Neural cell (in vitro differentiated cells): ENCODE data around the gene SLC16A3. TPM values are rescaled to one million over a fixed set of nuclear protein-coding genes. Genes with fewer than 3 reads are reported as not detected.

Experiments
- H2AFZ ChIP-seq: fragments of 200-600, 300-800 bp; sonication (generic), shearing (Covaris generic); 2 replicates; pipeline ENCODE4 v1.6.0; 2014; ENCODE audit warnings: low read depth, mild to moderate bottlenecking, antibody characterized with exemption, low read length, moderate library complexity
- H3F3A ChIP-seq: fragments of 200-600 bp; shearing (Covaris generic); 2 replicates; pipeline ENCODE4 v1.6.1; 2016; ENCODE audit warnings: mild to moderate bottlenecking, moderate library complexity, mixed read lengths, antibody characterized with exemption, low read length; ENCODE audit not compliant: insufficient read depth, poor library complexity, severe bottlenecking
- H3K27ac ChIP-seq: fragments of 200-600, 300-800 bp; sonication (generic), shearing (Covaris generic); 2 replicates; pipeline ENCODE4 v1.5.1; 2014; ENCODE audit warnings: mild to moderate bottlenecking, low read length, moderate library complexity
- H3K27me3 ChIP-seq: fragments of 300-800, 200-600 bp; sonication (generic), shearing (Covaris generic); 2 replicates; pipeline ENCODE4 v1.6.0; 2014; ENCODE audit warnings: mild to moderate bottlenecking, low read depth, low read length, moderate library complexity; ENCODE audit not compliant: insufficient read depth
- H3K36me3 ChIP-seq: fragments of 300-800, 200-600 bp; sonication (generic), shearing (Covaris generic); 2 replicates; pipeline ENCODE4 v1.5.1; 2014; ENCODE audit warnings: mild to moderate bottlenecking, antibody characterized with exemption, low read length, moderate library complexity; ENCODE audit not compliant: insufficient read depth
- H3K4me2 ChIP-seq: fragments of 300-800, 200-600 bp; sonication (generic), shearing (Covaris generic); 2 replicates; pipeline ENCODE4 v1.6.0; 2014; ENCODE audit warnings: mild to moderate bottlenecking, low read length
- H3K4me3 ChIP-seq: fragments of 300-800, 200-600 bp; sonication (generic), shearing (Covaris generic); 2 replicates; pipeline ENCODE4 v1.5.1; 2014; ENCODE audit warnings: mild to moderate bottlenecking, low read length, moderate library complexity
- H3K79me2 ChIP-seq: fragments of 200-600 bp; shearing (Covaris generic); replicated peaks from 2 replicates; pipeline ENCODE4 v1.6.0; 2014; ENCODE audit warnings: mild to moderate bottlenecking, low read length, moderate library complexity; ENCODE audit not compliant: insufficient read depth
- H3K9ac ChIP-seq: fragments of 300-800, 200-600 bp; sonication (generic), shearing (Covaris generic); 2 replicates; pipeline ENCODE4 v1.6.1; 2016; ENCODE audit warnings: mild to moderate bottlenecking, low read length, mixed read lengths
- H3K9me2 ChIP-seq: fragments of 200-600 bp; shearing (Covaris generic); 2 replicates; pipeline ENCODE4 v1.6.1; 2016; ENCODE audit warnings: mild to moderate bottlenecking, low read length, mixed read lengths; ENCODE audit not compliant: insufficient read depth
- H3K9me3 ChIP-seq: fragments of 200-600, 300-800 bp; sonication (generic), shearing (Covaris generic); 2 replicates; pipeline ENCODE4 v1.6.1; 2016; ENCODE audit warnings: mild to moderate bottlenecking, mixed run types, low read length, moderate library complexity, mixed read lengths
- H4K20me1 ChIP-seq: fragments of 200-600 bp; shearing (Covaris generic); 2 replicates; pipeline ENCODE4 v1.6.1; 2016; ENCODE audit warnings: mild to moderate bottlenecking, mixed run types; ENCODE audit not compliant: insufficient read depth
- EP300 ChIP-seq: fragments of 450-650 bp; conservative IDR thresholded peaks from 2 replicates; pipeline ENCODE4 v1.6.1; 2014; ENCODE audit warnings: antibody characterized with exemption, mild to moderate bottlenecking, moderate library complexity; ENCODE audit not compliant: poor library complexity, severe bottlenecking
- EZH2 ChIP-seq: fragments of 200-600, 300-800 bp; shearing (Covaris generic), sonication (generic); IDR thresholded peaks from 2 replicates; pipeline ENCODE4 v1.6.1; 2014; ENCODE audit warnings: antibody characterized with exemption, low read length, borderline replicate concordance, mild to moderate bottlenecking; ENCODE audit not compliant: insufficient read depth, poor library complexity, severe bottlenecking
- MXI1 ChIP-seq: fragments of 450-650 bp; conservative IDR thresholded peaks from 2 replicates; pipeline ENCODE4 v1.6.1; 2014; ENCODE audit warnings: antibody characterized with exemption, mild to moderate bottlenecking; ENCODE audit not compliant: poor library complexity, severe bottlenecking
- POLR2AphosphoS5 ChIP-seq: IDR thresholded peaks from 2 replicates; pipeline ENCODE4 v1.6.1; 2012
- RAD21 ChIP-seq: fragments of 450-650 bp; conservative IDR thresholded peaks from 2 replicates; pipeline ENCODE4 v1.6.1; 2014; ENCODE audit warnings: antibody characterized with exemption, mild to moderate bottlenecking, moderate library complexity
- SMC3 ChIP-seq: fragments of 450-650 bp; conservative IDR thresholded peaks from 2 replicates; pipeline ENCODE4 v1.6.1; 2014; ENCODE audit warnings: antibody characterized with exemption, mild to moderate bottlenecking, moderate library complexity; ENCODE audit not compliant: poor library complexity
- TAF1 ChIP-seq: IDR thresholded peaks from 2 replicates; pipeline ENCODE4 v1.6.1; 2012; ENCODE audit warnings: low read depth
- polyA plus RNA-seq: library from polyadenylated mRNA; depleted of rRNA; stranded (reverse); fragments of >200 nt; gene quantifications from 2 replicates; pipeline ENCODE4 v1.2.3, GENCODE V29; 2014
- TF ChIP-seq, protein P1 (sequence below): IDR thresholded peaks from 2 replicates; pipeline ENCODE4 v1.6.1; 2012; ENCODE audit warnings: borderline replicate concordance
- TF ChIP-seq, protein P2 (sequence below): fragments of 450-650 bp; IDR thresholded peaks from 2 replicates; pipeline ENCODE4 v1.5.1; 2014; ENCODE audit warnings: antibody characterized with exemption, mild to moderate bottlenecking, moderate library complexity; ENCODE audit not compliant: poor library complexity, severe bottlenecking

SLC16A3 gene
- polyA plus RNA-seq, 1 donor from 2014 or later = 0.56 TPM

DNA sequence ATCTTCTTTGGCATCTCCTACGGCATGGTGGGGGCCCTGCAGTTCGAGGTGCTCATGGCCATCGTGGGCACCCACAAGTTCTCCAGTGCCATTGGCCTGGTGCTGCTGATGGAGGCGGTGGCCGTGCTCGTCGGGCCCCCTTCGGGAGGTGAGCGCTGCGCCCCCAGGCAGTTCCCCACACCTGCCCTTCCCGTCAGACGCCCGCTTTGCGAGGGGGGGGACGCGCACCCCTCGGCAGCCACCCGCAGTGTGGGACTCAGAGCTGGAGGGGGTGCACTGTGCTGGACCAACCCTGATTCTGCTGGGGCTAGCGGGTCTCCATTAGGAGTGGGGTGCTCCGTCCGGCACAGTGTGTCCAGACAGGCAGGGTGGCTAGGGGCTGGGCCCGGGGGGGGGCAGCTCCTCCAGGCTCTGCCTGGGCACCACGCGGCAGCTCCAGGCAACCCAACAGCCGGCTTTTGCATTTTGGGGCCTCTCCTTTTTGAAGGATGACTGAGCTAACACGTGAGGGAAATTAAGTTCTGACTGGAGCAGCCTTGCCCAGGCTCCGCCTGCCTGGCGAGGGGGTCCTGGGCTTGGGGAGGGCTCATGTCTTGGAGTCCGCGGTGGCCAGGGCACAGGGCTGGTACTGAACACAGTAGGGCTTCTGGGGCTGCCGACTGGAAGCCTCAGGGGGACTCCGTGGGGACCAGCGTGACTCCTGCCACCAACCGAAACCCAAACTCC lies 9.1 kb downstream of the SLC16A3 start:
- H3K4me3 ChIP-seq = no peak overlapping the region
- TF ChIP-seq, protein P1, sequence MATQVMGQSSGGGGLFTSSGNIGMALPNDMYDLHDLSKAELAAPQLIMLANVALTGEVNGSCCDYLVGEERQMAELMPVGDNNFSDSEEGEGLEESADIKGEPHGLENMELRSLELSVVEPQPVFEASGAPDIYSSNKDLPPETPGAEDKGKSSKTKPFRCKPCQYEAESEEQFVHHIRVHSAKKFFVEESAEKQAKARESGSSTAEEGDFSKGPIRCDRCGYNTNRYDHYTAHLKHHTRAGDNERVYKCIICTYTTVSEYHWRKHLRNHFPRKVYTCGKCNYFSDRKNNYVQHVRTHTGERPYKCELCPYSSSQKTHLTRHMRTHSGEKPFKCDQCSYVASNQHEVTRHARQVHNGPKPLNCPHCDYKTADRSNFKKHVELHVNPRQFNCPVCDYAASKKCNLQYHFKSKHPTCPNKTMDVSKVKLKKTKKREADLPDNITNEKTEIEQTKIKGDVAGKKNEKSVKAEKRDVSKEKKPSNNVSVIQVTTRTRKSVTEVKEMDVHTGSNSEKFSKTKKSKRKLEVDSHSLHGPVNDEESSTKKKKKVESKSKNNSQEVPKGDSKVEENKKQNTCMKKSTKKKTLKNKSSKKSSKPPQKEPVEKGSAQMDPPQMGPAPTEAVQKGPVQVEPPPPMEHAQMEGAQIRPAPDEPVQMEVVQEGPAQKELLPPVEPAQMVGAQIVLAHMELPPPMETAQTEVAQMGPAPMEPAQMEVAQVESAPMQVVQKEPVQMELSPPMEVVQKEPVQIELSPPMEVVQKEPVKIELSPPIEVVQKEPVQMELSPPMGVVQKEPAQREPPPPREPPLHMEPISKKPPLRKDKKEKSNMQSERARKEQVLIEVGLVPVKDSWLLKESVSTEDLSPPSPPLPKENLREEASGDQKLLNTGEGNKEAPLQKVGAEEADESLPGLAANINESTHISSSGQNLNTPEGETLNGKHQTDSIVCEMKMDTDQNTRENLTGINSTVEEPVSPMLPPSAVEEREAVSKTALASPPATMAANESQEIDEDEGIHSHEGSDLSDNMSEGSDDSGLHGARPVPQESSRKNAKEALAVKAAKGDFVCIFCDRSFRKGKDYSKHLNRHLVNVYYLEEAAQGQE = no peak
- no peak for TF ChIP-seq RAD21
- no peak for TF ChIP-seq POLR2AphosphoS5
- TF ChIP-seq TAF1 = no peak
- TF ChIP-seq, protein P2, sequence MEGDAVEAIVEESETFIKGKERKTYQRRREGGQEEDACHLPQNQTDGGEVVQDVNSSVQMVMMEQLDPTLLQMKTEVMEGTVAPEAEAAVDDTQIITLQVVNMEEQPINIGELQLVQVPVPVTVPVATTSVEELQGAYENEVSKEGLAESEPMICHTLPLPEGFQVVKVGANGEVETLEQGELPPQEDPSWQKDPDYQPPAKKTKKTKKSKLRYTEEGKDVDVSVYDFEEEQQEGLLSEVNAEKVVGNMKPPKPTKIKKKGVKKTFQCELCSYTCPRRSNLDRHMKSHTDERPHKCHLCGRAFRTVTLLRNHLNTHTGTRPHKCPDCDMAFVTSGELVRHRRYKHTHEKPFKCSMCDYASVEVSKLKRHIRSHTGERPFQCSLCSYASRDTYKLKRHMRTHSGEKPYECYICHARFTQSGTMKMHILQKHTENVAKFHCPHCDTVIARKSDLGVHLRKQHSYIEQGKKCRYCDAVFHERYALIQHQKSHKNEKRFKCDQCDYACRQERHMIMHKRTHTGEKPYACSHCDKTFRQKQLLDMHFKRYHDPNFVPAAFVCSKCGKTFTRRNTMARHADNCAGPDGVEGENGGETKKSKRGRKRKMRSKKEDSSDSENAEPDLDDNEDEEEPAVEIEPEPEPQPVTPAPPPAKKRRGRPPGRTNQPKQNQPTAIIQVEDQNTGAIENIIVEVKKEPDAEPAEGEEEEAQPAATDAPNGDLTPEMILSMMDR = no peak
- no peak for TF ChIP-seq MXI1
- no peak for TF ChIP-seq EZH2
- no peak for TF ChIP-seq EP300
- no peak for TF ChIP-seq SMC3
- no peaks in the 10 kb centered on the region for H3F3A ChIP-seq
- no peaks in the 10 kb centered on the region for H3K27me3 ChIP-seq
- no peaks in the 10 kb centered on the region for H3K36me3 ChIP-seq
- no peaks in the 10 kb centered on the region for H3K9me3 ChIP-seq
- H3K27ac ChIP-seq = no peak overlapping the region
- H4K20me1 ChIP-seq = peaks cover 6% of the 10 kb centered on the region
- H2AFZ ChIP-seq = no peak overlapping the region
- H3K4me2 ChIP-seq = no peak overlapping the region
- H3K79me2 ChIP-seq = no peaks in the 10 kb centered on the region
- no peak overlapping the region for H3K9ac ChIP-seq
- H3K9me2 ChIP-seq = no peaks in the 10 kb centered on the region

DNA sequence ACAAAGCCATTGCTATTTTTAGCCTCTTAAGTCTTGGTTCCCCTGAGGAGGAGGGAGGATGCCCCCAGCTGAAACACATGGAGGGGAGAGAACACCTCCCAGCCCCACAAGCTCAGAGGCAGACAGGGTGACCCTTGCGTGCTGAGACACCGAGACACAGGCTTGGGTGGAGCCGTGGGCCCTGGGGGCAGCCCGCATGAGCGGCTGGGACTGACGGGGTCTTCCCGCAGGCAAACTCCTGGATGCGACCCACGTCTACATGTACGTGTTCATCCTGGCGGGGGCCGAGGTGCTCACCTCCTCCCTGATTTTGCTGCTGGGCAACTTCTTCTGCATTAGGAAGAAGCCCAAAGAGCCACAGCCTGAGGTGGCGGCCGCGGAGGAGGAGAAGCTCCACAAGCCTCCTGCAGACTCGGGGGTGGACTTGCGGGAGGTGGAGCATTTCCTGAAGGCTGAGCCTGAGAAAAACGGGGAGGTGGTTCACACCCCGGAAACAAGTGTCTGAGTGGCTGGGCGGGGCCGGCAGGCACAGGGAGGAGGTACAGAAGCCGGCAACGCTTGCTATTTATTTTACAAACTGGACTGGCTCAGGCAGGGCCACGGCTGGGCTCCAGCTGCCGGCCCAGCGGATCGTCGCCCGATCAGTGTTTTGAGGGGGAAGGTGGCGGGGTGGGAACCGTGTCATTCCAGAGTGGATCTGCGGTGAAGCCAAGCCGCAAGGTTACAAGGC lies 9.8 kb downstream of the SLC16A3 start:
- Histone ChIP-seq H3F3A (no peaks in the 10 kb centered on the region), H3K79me2 (no peaks in the 10 kb centered on the region), H4K20me1 (peaks cover 6% of the 10 kb centered on the region), H3K4me2 (no peak overlapping the region), H2AFZ (no peak overlapping the region), H3K36me3 (no peaks in the 10 kb centered on the region), H3K9me2 (no peaks in the 10 kb centered on the region), H3K9ac (no peak overlapping the region), H3K9me3 (no peaks in the 10 kb centered on the region), H3K27me3 (no peaks in the 10 kb centered on the region), H3K4me3 (no peak overlapping the region), H3K27ac (no peak overlapping the region)
- no peak for TF ChIP-seq RAD21
- TF ChIP-seq TAF1 = no peak
- no peak for TF ChIP-seq MXI1
- TF ChIP-seq POLR2AphosphoS5 = no peak
- TF ChIP-seq, protein P1 = no peak
- no peak for TF ChIP-seq EZH2
- TF ChIP-seq EP300 = no peak
- TF ChIP-seq, protein P2 = no peak
- no peak for TF ChIP-seq SMC3
